ENCODE measurements around the gene ZNF844. TPM values are rescaled to one million over a fixed set of nuclear protein-coding genes. Genes with fewer than 3 reads are reported as not detected.
"Not testable (repeated sequence)": the region's sequence is repeated elsewhere in the genome, so short reads cannot be mapped to it uniquely, and the experiment has no call there.

Gene ZNF844
- polyA plus RNA-seq, 1 donor: 11.1 TPM

DNA sequence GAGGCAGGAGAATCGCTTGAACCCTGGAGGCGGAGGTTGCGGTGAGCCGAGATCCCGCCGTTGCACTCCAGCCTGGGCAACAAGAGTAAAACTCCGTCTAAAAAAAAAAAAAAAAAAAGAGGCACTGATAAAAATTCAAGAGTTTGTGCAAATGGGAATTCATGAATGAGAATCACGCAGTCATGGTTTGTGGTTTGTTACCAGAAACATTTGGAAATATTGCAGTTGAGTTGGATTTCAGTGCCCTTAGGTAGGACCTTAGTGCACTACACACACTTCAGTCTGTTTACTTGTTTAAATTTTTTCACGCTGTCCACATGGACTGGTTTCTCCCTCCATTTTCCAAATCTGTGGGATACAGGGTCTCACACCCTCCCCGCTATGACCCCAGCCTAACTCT, 28.4 kb downstream of the ZNF844 start:
- no peak for DNase-seq

DNA sequence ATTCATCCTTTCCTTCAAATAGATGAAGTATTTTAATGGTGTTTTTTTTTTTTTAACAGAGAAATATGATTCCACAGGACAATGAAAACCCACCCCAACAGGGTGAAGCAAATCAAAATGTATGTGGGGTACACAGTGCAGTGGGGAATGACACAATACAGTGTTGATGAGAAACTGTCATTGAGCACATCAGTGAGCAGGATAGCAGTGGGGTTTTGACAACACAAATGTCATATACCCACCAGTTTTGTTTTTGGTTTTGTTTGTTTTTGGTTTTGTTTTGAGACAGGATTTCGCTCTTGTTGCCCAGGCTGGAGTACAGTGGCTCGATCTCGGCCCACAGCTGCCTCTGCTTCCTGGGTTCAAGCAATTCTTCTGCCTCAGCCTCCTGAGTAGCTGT, 29.2 kb downstream of the ZNF844 start:
- no peak for DNase-seq

- DNase-seq: no peak
Measured at GRCh38 chr19:12095111-12095790, 30.7 kb downstream of the ZNF844 start.

- no peak for DNase-seq
Measured at GRCh38 chr19:12098040-12098439, 33.5 kb downstream of the ZNF844 start.

GRCh38 chr19:12103909-12104308, 39.4 kb downstream of the ZNF844 start:
- DNase-seq: not testable (repeated sequence)

DNA sequence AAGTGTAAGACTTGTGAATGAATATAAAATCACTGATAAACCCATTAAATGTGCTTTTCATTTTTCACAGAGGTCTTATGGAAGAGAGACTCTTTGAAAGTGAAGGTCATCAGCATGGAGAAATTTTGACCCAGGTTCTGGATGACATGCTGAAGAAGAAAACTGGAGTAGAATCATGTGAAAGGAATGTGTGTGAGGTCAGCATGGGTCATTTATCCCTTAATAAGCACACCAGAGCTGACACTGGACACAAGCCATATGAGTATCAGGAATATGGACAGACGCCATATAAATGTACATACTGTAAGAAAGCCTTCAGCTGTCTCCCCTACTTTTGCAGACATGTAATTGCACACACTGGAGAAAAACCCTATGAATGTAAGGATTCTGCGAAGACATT, 46.6 kb downstream of the ZNF844 start:
- DNase-seq: no peak

- DNase-seq: no peak
Measured at GRCh38 chr19:12111943-12112637, 47.6 kb downstream of the ZNF844 start.

GRCh38 chr19:12112701-12113100, 48.2 kb downstream of the ZNF844 start:
- no peak for DNase-seq

DNA sequence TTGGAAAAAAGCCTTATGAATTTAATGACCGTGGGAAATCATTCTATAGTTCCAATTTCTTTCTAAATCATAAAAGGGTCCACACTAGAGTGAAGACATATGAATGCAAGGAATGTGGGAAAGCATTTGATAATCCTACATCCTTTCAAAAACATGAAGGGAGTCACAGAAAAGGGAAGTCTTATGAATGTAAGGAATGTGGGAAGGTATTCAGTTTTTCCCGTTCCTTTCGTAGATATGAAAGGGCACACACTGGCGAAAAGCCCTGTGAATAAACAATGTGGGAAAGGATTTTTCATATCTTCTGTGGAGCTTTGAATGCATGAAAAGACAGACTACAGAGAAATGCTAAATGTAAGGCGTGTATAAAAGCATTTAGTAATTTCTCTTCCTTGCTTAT, 48.6 kb downstream of the ZNF844 start:
- no peak for DNase-seq

- no peak for DNase-seq
Measured at GRCh38 chr19:12117201-12117970, 52.9 kb downstream of the ZNF844 start.

- no peak for DNase-seq
Measured at GRCh38 chr19:12126707-12127106, 62.2 kb downstream of the ZNF844 start.

Other genes with a start within 250 kb of the ZNF844 start
- 4.1 TPM for gene ZNF439, start 216.0 kb upstream of the ZNF844 start, polyA plus RNA-seq (ENCODE audit: insufficient read length)
- gene ZNF69, start 176.9 kb upstream of the ZNF844 start, polyA plus RNA-seq (ENCODE audit: insufficient read length): 3.4 TPM
- 7.4 TPM for gene ZNF700, start 139.6 kb upstream of the ZNF844 start, polyA plus RNA-seq (ENCODE audit: insufficient read length)
- gene ZNF763, start 99.7 kb upstream of the ZNF844 start, polyA plus RNA-seq (ENCODE audit: insufficient read length): 2.4 TPM
- 4.6 TPM for gene ZNF433, start 29.1 kb upstream of the ZNF844 start, polyA plus RNA-seq (ENCODE audit: insufficient read length)
- gene ZNF878, start 11.8 kb upstream of the ZNF844 start, polyA plus RNA-seq (ENCODE audit: insufficient read length): 0.31 TPM
- 2.7 TPM for gene ZNF20, start 75.6 kb downstream of the ZNF844 start, polyA plus RNA-seq (ENCODE audit: insufficient read length)
- 5.8 TPM for gene ZNF625, start 92.0 kb downstream of the ZNF844 start, polyA plus RNA-seq (ENCODE audit: insufficient read length)
- 7.3 TPM for gene ZNF136, start 98.4 kb downstream of the ZNF844 start, polyA plus RNA-seq (ENCODE audit: insufficient read length)
- gene ZNF44, start 230.2 kb downstream of the ZNF844 start, polyA plus RNA-seq (ENCODE audit: insufficient read length): 9.0 TPM

Data from hindlimb muscle (tissue), 1 donor.